GM12872 (cell line): ENCODE measurements around the gene NCAM2.

Experiments used
- TF ChIP-seq, protein P1 (sequence below): IDR thresholded peaks from 3 replicates; pipeline ENCODE4 v1.5.1; 2011; ENCODE audit warnings: low read depth, mild to moderate bottlenecking, low read length, moderate library complexity; ENCODE audit not compliant: insufficient read depth

NCAM2 gene

DNA sequence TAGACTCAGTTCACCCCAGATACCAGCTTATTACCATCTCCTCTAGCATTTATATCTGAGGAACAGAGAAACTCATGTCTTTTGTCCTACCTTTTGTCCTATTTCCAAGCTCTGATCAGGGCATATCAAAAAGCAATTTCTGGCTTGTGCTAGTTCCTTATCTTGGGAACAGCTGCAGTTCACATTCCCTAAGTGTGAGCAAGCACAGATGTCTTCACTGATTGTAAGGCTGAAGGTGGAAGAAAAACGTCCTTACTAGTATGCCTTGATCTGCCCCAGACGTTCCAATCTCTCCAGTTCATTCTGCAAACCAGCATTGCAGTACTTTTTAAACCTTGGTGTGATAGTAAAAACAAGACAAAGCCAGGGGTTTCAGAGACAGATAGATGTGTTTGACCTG is 139.8 kb downstream of the NCAM2 start:
- TF ChIP-seq, protein P1, sequence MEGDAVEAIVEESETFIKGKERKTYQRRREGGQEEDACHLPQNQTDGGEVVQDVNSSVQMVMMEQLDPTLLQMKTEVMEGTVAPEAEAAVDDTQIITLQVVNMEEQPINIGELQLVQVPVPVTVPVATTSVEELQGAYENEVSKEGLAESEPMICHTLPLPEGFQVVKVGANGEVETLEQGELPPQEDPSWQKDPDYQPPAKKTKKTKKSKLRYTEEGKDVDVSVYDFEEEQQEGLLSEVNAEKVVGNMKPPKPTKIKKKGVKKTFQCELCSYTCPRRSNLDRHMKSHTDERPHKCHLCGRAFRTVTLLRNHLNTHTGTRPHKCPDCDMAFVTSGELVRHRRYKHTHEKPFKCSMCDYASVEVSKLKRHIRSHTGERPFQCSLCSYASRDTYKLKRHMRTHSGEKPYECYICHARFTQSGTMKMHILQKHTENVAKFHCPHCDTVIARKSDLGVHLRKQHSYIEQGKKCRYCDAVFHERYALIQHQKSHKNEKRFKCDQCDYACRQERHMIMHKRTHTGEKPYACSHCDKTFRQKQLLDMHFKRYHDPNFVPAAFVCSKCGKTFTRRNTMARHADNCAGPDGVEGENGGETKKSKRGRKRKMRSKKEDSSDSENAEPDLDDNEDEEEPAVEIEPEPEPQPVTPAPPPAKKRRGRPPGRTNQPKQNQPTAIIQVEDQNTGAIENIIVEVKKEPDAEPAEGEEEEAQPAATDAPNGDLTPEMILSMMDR: no peak

GRCh38 chr21:21146587-21147373 is 148.6 kb downstream of the NCAM2 start:
- TF ChIP-seq, protein P1: no peak

DNA sequence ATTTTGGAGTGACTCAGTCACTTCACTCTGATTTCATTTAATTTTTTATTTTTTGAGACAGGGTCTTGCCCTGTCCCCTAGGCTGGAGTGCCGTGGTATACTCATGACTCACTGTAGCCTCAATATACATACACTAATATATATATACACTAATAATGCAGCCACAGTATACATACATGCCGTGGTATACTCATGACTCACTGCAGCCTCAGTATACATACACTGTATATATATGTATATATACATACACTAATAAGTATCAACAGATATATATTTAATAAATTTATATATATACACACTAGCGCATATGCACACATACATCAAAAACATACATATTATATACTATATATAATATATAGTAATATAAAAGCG is 149.2 kb downstream of the NCAM2 start:
- TF ChIP-seq, protein P1: no peak

- TF ChIP-seq, protein P1: no peak
Measured at GRCh38 chr21:21148009-21148408, 149.8 kb downstream of the NCAM2 start.

DNA sequence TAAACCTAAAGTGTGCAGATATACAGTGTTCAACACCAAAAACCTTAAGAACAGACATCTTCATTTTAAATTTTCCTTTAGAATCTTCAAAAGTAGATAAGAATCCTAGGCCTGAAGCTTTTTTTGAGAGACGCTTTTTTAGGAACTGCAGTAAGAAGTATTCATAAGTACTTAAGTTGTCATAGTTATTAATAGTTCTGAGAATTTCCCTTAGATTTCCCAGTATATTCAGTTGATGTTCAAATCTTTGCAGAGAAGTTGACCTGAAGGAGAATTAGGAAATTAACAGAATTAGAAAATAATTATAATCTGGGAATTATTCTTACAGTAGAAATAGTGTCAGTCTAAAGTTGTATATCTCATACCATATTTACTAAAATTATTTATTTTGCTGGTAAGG is 150.3 kb downstream of the NCAM2 start:
- TF ChIP-seq, protein P1: no peak

- TF ChIP-seq, protein P1: no peak
Measured at GRCh38 chr21:21151231-21151630, 153.0 kb downstream of the NCAM2 start.

DNA sequence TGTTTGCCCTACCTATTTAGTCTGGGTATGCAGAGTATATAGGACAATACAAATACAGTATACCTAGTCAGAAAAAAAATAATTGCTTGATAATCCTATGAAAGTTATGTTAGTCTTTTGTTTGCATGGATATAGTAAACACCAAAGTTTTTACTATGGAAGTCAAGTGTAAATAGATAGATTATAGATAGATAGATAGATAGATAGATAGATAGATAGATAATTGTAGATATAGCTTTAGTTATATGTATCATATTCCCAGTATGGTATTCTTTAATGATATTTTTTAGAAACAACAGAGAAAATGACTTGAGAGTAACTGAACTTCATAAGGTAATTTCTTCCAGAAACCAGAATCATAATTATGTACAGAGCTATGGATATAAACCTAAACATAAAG is 158.2 kb downstream of the NCAM2 start:
- TF ChIP-seq, protein P1: no peak
